ENCODE data around the gene GRK3.

GRK3 gene

DNA sequence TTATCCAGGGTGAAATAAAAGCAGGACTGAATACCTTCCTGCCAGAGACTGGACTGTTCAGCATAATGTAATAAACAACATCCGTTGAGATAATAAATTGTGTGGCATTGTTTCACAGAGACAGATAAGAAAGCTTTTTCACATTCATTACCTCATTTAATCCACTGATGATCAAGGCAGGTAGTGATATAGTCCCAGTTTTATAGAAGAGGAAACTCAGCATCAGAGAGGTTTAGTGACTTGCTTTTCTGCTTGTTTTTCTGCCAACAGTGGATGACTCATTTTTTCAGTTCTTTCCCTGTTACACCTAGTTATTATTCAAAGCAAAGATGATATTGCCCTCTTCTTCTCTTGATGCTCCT lies 181.5 kb downstream of the GRK3 start:
- no peak for DNase-seq (ENCODE audit: extremely low spot score, insufficient read length, low read depth)
- no peak for FAIRE-seq

DNA sequence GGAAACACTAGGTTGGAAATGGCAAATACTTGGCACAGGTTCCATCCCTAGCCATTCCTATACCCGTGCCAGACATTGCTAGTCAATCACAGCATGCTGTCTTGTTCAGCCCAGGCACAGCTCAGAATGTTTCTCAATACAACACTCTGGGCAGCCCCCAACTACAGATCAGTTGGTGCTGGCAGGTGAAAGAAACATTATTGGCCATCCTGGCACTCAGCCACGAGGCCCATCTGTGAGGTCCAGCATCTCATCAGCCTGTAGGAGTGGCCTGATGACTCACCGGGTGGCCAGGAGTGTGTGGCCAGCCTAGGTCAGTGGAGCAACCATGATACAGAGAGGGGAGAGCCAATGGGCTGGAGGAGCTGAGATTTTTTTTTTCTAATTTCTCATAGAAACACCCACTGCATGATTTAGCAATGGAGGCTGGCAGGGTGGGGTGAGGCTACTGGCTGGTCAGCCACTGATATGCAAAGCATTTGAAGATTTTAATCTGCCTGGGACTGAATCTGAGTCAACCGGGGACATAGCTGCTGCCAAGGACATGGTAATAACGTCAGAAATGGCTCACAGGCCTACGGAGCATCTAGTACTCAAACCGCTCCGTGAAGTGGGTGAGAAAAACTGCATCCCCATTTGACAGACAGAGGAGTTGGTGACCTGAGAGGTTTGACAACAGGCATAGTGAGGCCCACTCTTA lies 182.9 kb downstream of the GRK3 start:
- FAIRE-seq: no peak
- DNase-seq (ENCODE audit: extremely low spot score, insufficient read length, low read depth): no peak

DNA sequence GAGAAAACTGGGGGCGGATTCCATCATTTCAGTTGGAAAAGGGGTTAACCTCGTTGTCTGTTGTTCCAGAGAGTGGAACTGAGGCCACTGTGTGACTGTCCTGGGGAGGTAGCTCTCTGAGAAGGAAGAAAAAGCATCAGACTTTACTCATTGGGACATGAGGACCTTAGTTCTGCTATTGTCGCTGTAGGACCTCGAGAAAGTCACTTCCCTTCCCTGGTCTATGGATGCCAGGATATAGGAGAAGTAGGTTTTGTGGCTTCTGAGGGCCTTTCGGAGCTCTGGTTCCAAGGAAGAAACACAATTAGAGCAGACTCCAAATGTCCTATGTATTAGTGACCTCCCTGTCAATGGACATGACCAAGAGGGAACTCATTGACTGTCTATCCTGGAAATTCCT lies 183.7 kb downstream of the GRK3 start:
- DNase-seq (ENCODE audit: extremely low spot score, insufficient read length, low read depth) (no peak), FAIRE-seq (no peak)

DNA sequence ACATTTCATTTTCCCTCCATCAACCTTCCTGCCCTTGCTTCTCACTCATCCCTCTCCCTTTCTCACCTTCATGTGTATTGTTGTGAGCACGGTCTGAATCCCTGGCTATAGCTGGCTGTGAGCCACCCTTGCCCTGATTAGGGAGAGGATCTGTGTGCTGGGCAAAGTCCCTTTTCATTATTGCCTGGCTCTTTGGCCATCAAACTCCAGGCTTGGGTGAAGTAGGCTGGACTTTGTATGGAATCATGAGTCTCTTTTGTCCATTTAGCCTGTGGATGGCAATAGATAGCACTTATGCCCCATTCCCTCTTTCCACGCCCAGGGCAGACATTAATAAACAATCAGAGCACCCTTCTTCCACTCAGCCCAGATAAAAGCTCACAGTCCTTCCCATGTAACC lies 184.2 kb downstream of the GRK3 start:
- no peak for DNase-seq (ENCODE audit: extremely low spot score, insufficient read length, low read depth)
- no peak for FAIRE-seq

DNA sequence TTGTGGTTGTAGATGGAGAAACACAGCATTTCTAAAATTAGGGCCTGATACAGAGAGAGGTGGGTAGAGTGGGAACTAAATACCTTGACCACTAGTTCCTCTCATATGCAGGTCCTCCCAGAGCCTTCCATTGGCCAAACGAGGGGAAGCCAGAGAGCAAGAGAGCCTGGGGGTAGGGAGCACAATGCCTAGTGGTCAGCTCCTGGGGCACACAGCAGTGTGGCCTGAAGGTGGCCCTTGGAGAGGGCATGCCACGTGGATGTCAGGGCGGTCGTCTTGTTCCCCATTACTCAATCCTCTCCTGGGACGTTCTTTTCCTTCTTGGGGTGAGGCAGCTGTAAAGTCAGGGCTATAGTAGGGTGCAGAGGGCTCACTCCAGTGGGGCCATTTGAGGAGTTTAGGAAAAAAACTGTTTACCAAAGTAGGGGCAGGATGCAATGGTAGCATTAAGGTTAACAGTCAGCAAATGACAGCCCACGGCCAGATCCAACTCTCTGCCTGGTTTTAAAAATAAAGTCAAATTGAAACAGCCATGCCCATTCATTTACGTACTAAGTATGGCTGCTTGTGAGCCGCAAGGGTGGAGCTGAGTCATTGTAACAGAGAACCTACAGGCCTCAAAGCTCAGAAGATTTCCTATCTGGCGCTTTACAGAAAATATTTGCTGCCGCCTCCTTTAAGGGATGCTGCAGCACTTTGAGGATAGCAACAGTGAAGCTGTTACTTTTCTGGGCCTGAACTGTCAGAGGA lies 185.1 kb downstream of the GRK3 start:
- FAIRE-seq (peak; percentile 85), DNase-seq (ENCODE audit: extremely low spot score, insufficient read length, low read depth) (no peak)

DNA sequence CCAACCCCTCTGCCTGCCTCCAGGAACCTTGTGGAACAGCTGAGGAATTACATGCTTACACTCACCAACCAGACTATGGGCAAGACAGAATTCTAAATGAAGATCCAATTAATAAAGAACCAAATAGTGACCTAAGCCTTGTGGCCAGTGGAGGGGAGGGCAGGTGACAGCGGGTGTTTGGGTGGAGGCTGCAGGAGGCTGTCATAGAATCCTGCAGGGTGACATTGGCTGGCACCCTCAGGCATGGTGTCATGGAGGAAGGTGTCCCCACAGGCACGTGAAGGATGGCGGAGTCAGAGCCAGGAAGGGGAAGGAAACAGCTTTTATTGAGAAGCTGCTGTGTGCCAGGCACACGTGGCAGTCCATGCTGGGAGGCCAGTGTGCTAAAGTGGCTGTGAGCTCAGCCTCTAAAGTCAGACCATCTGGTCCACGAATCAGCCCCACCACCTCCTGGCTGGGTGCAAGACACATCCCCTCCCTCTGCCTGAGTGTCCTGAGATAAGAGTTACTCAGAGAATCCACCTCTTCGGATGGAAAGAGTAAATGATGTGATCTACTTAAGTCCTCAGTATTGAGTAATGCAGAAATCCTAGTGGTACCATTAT lies 186.2 kb downstream of the GRK3 start:
- FAIRE-seq (no peak), DNase-seq (ENCODE audit: extremely low spot score, insufficient read length, low read depth) (no peak)

DNA sequence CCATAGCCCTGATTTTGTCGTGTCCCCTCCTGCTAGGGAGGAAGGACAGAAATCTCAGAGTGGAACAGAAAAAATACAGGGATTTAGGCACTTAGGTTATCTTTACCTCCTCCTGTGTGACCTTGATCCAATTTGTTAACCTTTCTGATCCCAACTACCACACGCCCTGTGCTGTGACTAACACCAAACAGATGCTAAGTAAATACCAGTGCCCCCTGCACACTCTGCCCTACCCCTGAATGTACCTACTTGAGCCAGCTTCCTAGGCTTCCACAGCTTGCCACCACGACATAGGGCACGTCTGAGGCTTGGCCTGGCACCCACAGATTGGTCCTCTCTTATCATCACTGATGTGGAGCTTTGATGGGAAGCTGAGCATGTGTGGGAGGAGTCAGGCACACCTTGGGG lies 186.7 kb downstream of the GRK3 start:
- no peak for FAIRE-seq
- DNase-seq (ENCODE audit: extremely low spot score, insufficient read length, low read depth): no peak

DNA sequence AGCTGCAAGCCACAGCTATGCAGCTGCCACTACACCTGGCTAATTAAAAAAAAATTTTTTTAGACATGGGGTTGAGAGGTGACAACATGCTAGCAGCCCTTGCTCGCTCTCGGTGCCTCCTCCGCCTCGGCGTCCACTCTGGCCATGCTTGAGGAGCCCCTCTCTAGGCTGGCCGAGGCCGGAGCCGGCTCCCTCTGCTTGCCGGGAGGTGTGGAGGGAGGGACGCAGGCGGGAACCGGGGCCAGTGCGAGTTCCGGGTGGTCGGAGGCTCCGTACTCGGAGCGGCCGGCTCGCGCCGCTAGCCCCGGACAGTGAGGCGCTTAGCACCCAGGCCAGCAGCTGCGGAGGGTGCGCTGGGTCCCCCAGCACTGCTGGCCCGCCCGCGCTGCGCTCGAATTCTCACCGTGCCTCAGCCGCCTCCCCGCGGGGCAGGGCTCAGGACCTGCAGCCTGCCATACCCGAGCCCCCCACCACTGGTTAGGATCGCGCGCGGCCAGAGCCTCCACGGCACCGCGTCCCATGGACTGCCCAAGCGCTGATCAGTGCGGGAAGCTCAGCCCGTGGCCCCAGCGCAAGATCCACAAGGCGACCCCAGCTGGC lies 188.2 kb downstream of the GRK3 start:
- FAIRE-seq: no peak
- DNase-seq (ENCODE audit: extremely low spot score, insufficient read length, low read depth): no peak

DNA sequence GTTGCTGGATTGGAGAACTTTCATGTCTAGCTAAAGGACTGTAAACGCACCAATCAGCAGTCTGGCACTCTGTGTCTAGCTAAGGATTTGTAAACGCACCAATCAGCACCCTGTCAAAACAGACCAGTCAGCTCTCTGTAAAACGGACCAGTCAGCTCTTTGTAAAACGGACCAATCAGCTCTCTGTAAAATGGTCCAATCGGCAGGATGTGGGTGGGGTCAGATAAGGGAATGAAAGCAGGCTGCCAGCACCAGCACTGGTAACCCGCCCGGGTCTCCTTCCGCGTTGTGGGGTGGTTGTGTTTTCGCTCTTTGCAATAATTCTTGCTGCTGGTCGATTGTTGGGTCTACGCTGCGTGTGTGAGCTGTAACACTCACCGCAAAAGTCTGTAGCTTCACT lies 188.8 kb downstream of the GRK3 start:
- no peak for DNase-seq (ENCODE audit: extremely low spot score, insufficient read length, low read depth)
- FAIRE-seq: no peak

DNA sequence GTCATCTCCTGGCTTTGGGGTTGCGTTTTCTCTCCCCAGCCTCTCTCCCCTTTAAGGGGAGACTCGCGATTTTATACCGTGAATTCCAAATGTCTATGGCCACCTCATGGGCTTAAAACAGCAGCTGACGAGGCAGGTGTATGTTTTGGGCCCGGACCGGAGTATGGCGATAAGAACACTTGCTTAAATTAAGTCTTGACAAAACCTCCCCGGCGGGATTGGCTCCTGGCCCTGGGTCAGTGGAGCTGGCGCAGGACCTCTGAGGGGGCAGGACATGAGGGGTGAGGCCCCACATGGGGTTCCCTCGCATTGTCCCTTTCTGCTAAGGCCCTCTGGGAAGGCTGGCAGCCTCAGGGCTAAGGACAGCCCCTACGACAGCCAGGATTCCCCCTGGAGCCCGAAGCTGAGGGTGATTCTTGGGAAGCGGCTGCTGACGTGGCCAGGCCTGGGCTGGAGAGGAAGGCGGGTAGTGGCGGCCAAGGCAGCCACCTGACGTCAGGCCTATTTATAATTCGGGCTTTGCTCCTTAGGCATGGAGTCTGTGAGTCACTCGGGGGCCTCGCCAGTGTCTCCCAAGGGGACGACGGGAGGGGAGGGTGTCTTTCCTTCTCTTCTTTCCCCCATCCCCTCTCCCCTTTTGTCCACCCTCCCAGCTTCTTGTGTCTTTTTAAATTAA lies 190.2 kb downstream of the GRK3 start:
- FAIRE-seq (no peak), DNase-seq (ENCODE audit: extremely low spot score, insufficient read length, low read depth) (no peak)

DNA sequence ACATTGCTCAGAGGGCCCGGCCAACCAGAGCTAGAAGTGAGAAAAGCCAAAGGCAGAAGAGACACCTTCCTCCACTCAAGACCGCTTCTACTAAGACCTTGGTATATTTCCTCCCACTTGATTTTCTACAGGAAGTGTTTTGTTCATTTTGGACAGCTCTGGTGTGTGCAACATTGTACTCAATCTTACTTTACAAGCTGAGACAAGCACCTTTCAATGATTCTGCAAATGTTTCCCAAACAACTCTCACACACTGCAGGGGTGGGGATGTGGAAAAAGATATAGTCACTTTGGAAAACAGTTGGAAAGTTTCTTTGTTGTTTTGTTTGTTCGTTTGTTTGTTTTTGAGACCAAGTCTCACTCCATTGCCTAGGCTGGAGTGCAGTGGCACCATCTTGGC lies 193.2 kb downstream of the GRK3 start:
- DNase-seq (ENCODE audit: extremely low spot score, insufficient read length, low read depth) (no peak), FAIRE-seq (no peak)

DNA sequence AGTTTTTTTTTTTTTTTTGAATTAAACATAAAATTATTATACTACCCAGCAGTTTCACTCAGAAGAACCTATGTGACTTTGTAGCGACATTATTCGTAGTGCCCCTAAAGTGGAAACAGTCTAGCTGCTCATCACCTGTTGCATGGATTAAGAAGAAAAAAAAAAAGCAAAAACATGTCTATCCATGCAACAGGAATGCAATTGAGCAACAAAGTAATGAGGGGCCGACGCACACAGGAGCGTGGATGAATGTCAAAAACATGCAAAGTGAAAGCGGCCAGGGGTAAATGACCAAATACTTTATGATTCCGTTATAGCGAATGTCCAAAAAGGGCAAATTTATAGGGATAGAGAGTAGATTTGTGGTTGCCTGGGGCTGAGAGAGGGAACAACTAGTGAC lies 193.8 kb downstream of the GRK3 start:
- DNase-seq (ENCODE audit: extremely low spot score, insufficient read length, low read depth): no peak
- FAIRE-seq: no peak

DNA sequence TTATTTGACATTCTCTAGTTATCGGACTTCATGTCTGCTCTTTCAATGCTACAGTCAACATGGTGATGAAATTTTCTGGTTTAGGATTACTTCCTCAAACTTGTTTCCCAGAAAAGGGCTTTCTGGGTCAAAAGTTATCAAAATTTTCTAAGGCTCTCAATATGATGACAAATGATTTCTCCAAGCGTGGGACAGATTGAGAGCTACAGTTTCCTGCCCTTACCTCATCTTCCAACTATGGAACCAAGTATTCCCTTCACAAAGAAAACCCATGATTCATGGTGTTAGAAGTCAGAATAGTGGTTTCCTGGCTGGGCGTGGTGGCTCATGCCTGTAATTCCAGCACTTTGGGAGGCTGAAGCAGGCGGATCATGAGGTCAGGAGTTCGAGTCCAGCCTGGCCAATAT lies 195.4 kb downstream of the GRK3 start:
- no peak for DNase-seq (ENCODE audit: extremely low spot score, insufficient read length, low read depth)
- FAIRE-seq: no peak

DNA sequence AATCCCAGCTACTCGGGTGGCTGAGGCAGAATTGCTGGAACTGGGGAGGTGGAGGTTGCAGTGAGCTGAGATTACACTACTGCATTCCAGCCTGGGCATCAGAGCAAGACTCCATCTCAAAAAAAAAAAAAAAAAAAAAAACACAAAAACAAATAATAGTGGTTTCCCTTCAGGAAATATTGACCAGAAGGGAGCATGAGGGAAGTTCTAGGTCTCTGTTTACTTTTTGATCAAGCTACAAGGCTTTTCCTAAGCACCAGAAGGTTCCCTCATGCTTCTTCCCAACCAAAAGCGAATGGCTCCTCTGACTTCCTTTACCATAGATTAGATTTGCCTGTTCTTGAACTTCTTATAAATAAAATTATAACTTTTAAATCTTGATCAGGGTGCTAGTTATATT lies 195.8 kb downstream of the GRK3 start:
- DNase-seq (ENCODE audit: extremely low spot score, insufficient read length, low read depth): no peak
- FAIRE-seq: no peak

DNA sequence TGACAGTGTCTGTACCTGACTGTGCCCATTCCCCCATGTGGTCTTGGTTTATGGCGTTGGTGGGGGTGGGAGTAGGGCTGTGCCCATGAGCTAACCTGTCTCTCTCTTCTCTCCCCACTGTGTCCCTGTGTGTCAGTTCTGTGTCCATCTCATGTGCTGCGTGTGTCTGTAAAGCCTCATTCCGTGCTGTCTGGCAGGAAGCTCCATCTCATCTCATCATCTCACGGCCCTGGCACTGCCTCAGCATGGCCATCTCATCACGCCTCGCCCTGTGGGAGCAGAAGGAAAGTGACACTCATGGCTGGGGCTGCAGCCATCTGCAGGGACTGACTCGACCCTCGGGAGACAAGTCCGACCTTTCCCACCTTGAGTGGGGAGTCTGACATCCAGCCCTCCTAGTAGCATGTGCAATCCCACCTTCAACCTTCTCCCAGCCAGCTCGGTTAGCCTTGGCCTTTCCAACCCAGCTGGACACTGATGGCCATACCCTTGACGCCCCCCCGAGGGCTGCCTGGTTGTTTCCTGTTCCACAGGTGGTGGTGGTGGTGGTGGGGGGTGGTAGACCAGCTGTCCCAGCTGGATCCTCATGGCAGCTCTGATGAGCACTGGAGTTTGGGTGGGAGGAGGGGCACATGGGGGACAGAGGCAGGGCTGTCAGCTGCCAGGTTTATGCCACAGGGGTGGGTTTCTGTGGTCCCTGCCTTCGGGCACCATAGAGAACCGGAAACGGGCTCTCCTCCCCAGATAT lies 196.5 kb downstream of the GRK3 start:
- DNase-seq (ENCODE audit: extremely low spot score, insufficient read length, low read depth) (no peak), FAIRE-seq (no peak)

DNA sequence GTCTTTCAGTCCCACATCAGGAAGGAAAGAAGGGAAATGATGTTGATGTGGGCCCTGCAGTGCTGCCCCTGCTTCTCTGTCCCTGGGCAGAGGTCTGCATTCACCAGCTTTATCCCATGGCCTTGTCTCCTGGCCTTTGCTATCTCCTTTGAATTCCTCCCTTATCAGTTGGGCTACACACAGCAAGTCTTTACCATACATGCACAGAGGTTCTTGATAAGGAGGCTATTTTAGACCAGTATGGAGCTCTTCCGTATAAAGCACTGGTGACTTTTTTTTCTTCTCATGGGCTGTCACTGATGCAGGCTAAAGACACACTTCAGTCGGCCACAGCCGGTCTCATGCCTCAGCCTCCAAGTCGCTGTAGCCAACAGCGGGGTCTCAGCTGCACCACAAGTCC lies 197.7 kb downstream of the GRK3 start:
- no peak for FAIRE-seq
- no peak for DNase-seq (ENCODE audit: extremely low spot score, insufficient read length, low read depth)

DNA sequence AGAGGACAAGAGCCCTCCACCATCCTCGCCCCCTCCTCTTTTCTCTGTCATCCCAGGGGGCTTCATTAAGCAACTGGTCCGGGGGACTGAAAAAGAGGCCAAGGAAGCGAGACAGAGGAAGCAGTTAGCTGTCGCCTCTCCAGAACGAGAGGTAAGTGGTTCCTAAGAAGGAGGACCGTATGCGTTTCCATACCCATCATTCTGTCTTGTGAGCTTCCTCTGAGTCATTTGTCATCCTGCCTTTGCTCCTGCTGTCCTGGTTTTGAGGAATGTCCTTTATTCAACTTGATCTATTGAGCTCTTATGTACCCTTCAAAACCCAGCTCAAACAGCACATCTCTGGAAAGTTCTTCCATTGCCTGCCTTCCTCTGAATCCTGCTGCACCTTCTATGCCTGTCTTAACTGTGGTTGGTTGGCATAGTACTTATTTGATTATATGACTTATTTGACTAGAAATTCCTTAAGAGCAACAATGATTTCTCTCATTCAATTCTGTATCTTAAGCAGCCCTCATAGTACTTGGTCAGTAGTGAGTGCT lies 198.8 kb downstream of the GRK3 start:
- FAIRE-seq: no peak
- DNase-seq (ENCODE audit: extremely low spot score, insufficient read length, low read depth): no peak

DNA sequence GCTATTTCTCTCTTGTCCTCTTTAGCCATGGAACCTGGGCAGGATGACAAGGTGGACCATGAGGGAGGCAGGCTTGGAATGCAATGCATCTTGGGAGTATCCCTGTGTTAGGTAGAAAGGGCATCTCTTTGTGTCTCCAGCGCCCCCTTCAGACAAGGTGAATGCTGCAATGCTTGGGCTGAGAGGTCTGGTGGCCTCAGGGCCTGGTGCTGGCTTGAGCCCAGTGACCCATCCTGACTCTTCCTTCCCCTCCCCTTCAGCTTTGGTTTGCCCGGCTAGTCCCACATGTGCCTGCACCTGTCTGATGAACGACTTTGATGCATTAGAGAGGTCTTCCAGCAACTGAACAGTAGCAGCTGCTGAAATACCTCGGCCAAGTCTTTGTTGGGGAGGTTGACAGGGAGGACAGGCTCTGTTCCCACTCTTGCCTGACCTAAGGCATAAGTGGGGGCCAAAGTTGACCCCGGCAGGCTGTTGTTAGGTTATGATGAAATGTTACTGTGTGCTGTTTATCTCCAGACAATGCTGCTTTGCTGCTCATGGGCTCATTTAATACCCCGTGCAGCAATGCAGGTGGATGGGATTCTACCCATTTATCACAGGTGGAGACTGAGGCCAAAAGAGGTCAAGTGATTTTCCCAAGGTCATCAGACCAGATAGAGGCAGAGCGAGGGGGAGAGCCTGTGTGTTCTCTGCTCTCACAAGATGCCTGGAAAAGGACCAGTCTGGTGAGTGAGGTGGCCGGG lies 200.0 kb downstream of the GRK3 start:
- DNase-seq (ENCODE audit: extremely low spot score, insufficient read length, low read depth) (no peak), FAIRE-seq (no peak)

DNA sequence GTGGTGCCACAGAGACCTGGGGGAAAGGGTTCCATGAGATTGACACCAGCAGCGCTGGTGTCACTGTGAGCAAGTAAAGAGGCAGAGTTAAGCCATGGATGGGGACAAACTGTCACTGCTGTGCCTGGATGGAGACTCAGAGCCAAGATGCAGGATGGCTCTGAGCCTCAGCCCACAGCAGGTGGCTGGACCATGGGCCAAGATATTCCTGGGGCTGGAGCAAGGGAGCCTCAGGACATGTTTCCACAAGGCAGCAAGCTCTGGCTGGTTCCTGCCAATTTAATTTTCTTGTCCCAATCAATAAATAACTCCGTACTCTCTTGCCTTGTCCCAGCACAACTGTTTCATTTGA lies 200.5 kb downstream of the GRK3 start:
- DNase-seq (ENCODE audit: extremely low spot score, insufficient read length, low read depth): no peak
- no peak for FAIRE-seq
